H1 (cell line): ENCODE measurements around the gene SCNN1A. TPM values are rescaled to one million over a fixed set of nuclear protein-coding genes. Genes with fewer than 3 reads are reported as not detected.

Source experiments
- CTCF ChIA-PET: fragments of 300-600 bp; sonication (Branson Sonifier 250); formaldehyde crosslinking; loops from one replicate; lab custom pipeline; 2021; ENCODE audit not compliant: partially characterized antibody; lab: Charles Lee
- POLR2A ChIA-PET: fragments of 300-600 bp; sonication (Branson Sonifier 250); formaldehyde crosslinking; loops from one replicate; lab custom pipeline; 2021; ENCODE audit warnings: inconsistent platforms; ENCODE audit not compliant: partially characterized antibody; lab: Charles Lee
- DNase-seq, 2 experiments: peaks; one replicate each; pipeline versions ENCODE4 v3.0.0 to v3.0.0-alpha.2; 2010 to 2022; ENCODE audit warnings: low spot score in 2 of 2, low read depth in 1 of 2, mixed read lengths in 1 of 2
- FAIRE-seq: peaks from 2 replicates; lab custom pipeline; 2011; peaks lifted over from hg19 to GRCh38; lab: Jason Lieb, UNC
- H2AFZ ChIP-seq: 2 replicates; pipeline ENCODE4 v1.8.1; 2012; ENCODE audit warnings: low read length, inconsistent platforms
- H2AK5ac ChIP-seq: 2 replicates; pipeline ENCODE4 v1.6.1; 2013; ENCODE audit warnings: low read depth, low read length
- H2BK120ac ChIP-seq: replicated peaks from 2 replicates; pipeline ENCODE3; 2013; ENCODE audit warnings: low read depth, low read length, inconsistent platforms
- H2BK12ac ChIP-seq: 2 replicates; pipeline ENCODE4 v1.6.1; 2013; ENCODE audit warnings: low read depth, low read length
- H2BK15ac ChIP-seq: 2 replicates; pipeline ENCODE4 v1.6.1; 2013; ENCODE audit warnings: low read length
- H2BK20ac ChIP-seq: 2 replicates; pipeline ENCODE4 v1.6.1; 2013; ENCODE audit warnings: low read length
- H2BK5ac ChIP-seq: 2 replicates; pipeline ENCODE4 v1.6.1; 2013; ENCODE audit warnings: low read depth, low read length
- H3K14ac ChIP-seq: 2 replicates; pipeline ENCODE4 v1.6.1; 2013; ENCODE audit warnings: inconsistent platforms; ENCODE audit not compliant: insufficient read length
- H3K18ac ChIP-seq: 2 replicates; pipeline ENCODE4 v1.6.1; 2013; ENCODE audit warnings: low read length; ENCODE audit errors: extremely low read depth
- H3K23ac ChIP-seq: 2 replicates; pipeline ENCODE4 v1.6.1; 2013; ENCODE audit warnings: inconsistent platforms; ENCODE audit not compliant: insufficient read length
- H3K23me2 ChIP-seq: 2 replicates; pipeline ENCODE4 v1.6.1; 2013; ENCODE audit warnings: low read depth, low read length
- H3K27ac ChIP-seq: 2 replicates; pipeline ENCODE4 v1.6.1; 2011; ENCODE audit warnings: low read depth, low read length, inconsistent platforms
- H3K27me3 ChIP-seq, 4 experiments: replicated peaks in 1 of 4; 1 replicate in 1 of 4; 2 replicates in 3 of 4; pipeline versions ENCODE4 v1.6.1 to v1.8.1; 2011 to 2013; ENCODE audit warnings: low read length in 3 of 4, mild to moderate bottlenecking in 3 of 4, inconsistent platforms in 2 of 4, mixed read lengths in 2 of 4, moderate library complexity in 1 of 4; ENCODE audit not compliant: control insufficient read depth in 3 of 4, insufficient read depth in 3 of 4; ENCODE audit errors: extremely low read depth in 1 of 4
- H3K36me3 ChIP-seq, 4 experiments: 2 replicates each; pipeline versions ENCODE4 v1.6.1 to v1.8.1; 2011 to 2013; ENCODE audit warnings: mild to moderate bottlenecking in 4 of 4, low read length in 3 of 4, moderate library complexity in 2 of 4, control low read depth in 1 of 4, inconsistent platforms in 1 of 4; ENCODE audit not compliant: insufficient read depth in 4 of 4, control insufficient read depth in 2 of 4
- H3K4ac ChIP-seq: replicated peaks from 2 replicates; pipeline ENCODE3; 2013; ENCODE audit warnings: low read length, low read depth, mixed read lengths, inconsistent platforms; ENCODE audit not compliant: insufficient read length
- H3K4me1 ChIP-seq, 4 experiments: replicated peaks in 1 of 4; 1 replicate in 1 of 4; 2 replicates in 3 of 4; pipeline versions ENCODE4 v1.6.1 to v1.8.1; 2011 to 2013; ENCODE audit warnings: low read length in 3 of 4, inconsistent platforms in 2 of 4, mixed read lengths in 1 of 4; ENCODE audit not compliant: insufficient read depth in 4 of 4, control insufficient read depth in 3 of 4
- H3K4me2 ChIP-seq, 2 experiments: 2 replicates each; pipeline versions ENCODE4 v1.6.1 to v1.8.1; 2011 to 2013; ENCODE audit warnings: low read depth in 2 of 2, low read length in 2 of 2, control low read depth in 1 of 2, inconsistent platforms in 1 of 2, mild to moderate bottlenecking in 1 of 2; ENCODE audit not compliant: insufficient read depth in 1 of 2
- H3K4me3 ChIP-seq, 4 experiments: fragments of 200-600, 300-600 bp in 1 of 4; sonication (generic), shearing (Covaris generic), sonication (Bioruptor Twin) in 1 of 4; 2 replicates each; pipeline versions ENCODE4 v1.5.1 to v1.8.1; 2011 to 2016; ENCODE audit warnings: low read length in 4 of 4, low read depth in 3 of 4, control low read depth in 2 of 4, inconsistent platforms in 2 of 4, mild to moderate bottlenecking in 2 of 4, mixed read lengths in 1 of 4, moderate library complexity in 1 of 4; ENCODE audit not compliant: insufficient read depth in 2 of 4; ENCODE audit errors: extremely low read depth in 1 of 4
- H3K56ac ChIP-seq: replicated peaks from 2 replicates; pipeline ENCODE3; 2013; ENCODE audit warnings: low read depth, mild to moderate bottlenecking, mixed read lengths, low read length, inconsistent platforms; ENCODE audit not compliant: insufficient read length
- H3K79me1 ChIP-seq: 2 replicates; pipeline ENCODE4 v1.6.1; 2013; ENCODE audit warnings: low read depth, low read length, control low read depth
- H3K79me2 ChIP-seq, 2 experiments: 2 replicates each; pipeline versions ENCODE4 v1.6.1 to v1.8.1; 2012 to 2013; ENCODE audit warnings: low read length in 2 of 2, mild to moderate bottlenecking in 2 of 2, inconsistent platforms in 1 of 2; ENCODE audit not compliant: insufficient read depth in 2 of 2, control insufficient read depth in 1 of 2
- H3K9ac ChIP-seq, 4 experiments: replicated peaks in 1 of 4; 1 replicate in 1 of 4; 2 replicates in 3 of 4; pipeline versions ENCODE4 v1.6.1 to v1.8.1; 2011 to 2013; ENCODE audit warnings: low read depth in 3 of 4, low read length in 3 of 4, control low read depth in 2 of 4, mild to moderate bottlenecking in 2 of 4, moderate library complexity in 2 of 4, inconsistent platforms in 1 of 4; ENCODE audit errors: extremely low read depth in 1 of 4
- H3K9me3 ChIP-seq, 2 experiments: 2 replicates each; pipeline versions ENCODE4 v1.6.1 to v1.8.1; 2012 to 2013; ENCODE audit warnings: mild to moderate bottlenecking in 2 of 2, moderate library complexity in 2 of 2, control low read depth in 1 of 2, inconsistent platforms in 1 of 2, low read depth in 1 of 2, low read length in 1 of 2, mixed read lengths in 1 of 2; ENCODE audit not compliant: insufficient read depth in 2 of 2
- H4K20me1 ChIP-seq, 2 experiments: replicated peaks in 1 of 2; 2 replicates each; pipeline versions ENCODE3 to v1.8.1; 2011 to 2013; ENCODE audit warnings: inconsistent platforms in 2 of 2, low read length in 2 of 2, mild to moderate bottlenecking in 1 of 2; ENCODE audit not compliant: insufficient read depth in 2 of 2, control insufficient read depth in 1 of 2
- H4K5ac ChIP-seq: 2 replicates; pipeline ENCODE4 v1.6.1; 2013; ENCODE audit warnings: low read length, low read depth, mixed read lengths, inconsistent platforms; ENCODE audit not compliant: insufficient read length
- H4K8ac ChIP-seq: 2 replicates; pipeline ENCODE4 v1.8.0; 2013; ENCODE audit warnings: mild to moderate bottlenecking, moderate library complexity, low read length, inconsistent platforms; ENCODE audit not compliant: insufficient read depth; ENCODE audit errors: extremely low read depth
- H4K91ac ChIP-seq: replicated peaks from 2 replicates; pipeline ENCODE3; 2013; ENCODE audit warnings: low read length, mixed read lengths, inconsistent platforms; ENCODE audit not compliant: insufficient read length
- ATF2 ChIP-seq: IDR thresholded peaks from 2 replicates; pipeline ENCODE4 v1.6.1; 2012; ENCODE audit warnings: low read length, inconsistent platforms
- BCL11A ChIP-seq, 2 experiments: IDR thresholded peaks; one replicate each; pipeline ENCODE4 v1.6.1; 2011; ENCODE audit warnings: low read depth in 2 of 2, low read length in 2 of 2, mild to moderate bottlenecking in 2 of 2
- CEBPB ChIP-seq: IDR thresholded peaks from 2 replicates; pipeline ENCODE4 v1.6.1; 2012; ENCODE audit warnings: low read depth, low read length
- EZH2 ChIP-seq: fragments of 200-600 bp; sonication (generic); IDR thresholded peaks from 2 replicates; pipeline ENCODE4 v1.7.1; 2012; ENCODE audit warnings: low read depth, mild to moderate bottlenecking, moderate library complexity, low read length, inconsistent platforms; ENCODE audit not compliant: severe bottlenecking
- GABPA ChIP-seq: IDR thresholded peaks from 2 replicates; pipeline ENCODE4 v1.6.1; 2011; ENCODE audit warnings: mild to moderate bottlenecking, low read length, moderate library complexity, borderline replicate concordance; ENCODE audit not compliant: insufficient read depth
- HDAC2 ChIP-seq, 2 experiments: fragments of 300-600 bp in 1 of 2; sonication (generic) in 1 of 2; IDR thresholded peaks; 2 replicates each; pipeline ENCODE4 v1.6.1; 2011 to 2012; ENCODE audit warnings: low read depth in 2 of 2, low read length in 2 of 2, mild to moderate bottlenecking in 2 of 2, moderate library complexity in 2 of 2, borderline replicate concordance in 1 of 2, inconsistent platforms in 1 of 2
- RNF2 ChIP-seq: fragments of 200-900, 300-1000 bp; sonication (generic); IDR thresholded peaks from 2 replicates; pipeline ENCODE4 v1.7.1; 2016; ENCODE audit warnings: borderline replicate concordance, low read depth, mild to moderate bottlenecking, antibody characterized with exemption, low read length; ENCODE audit not compliant: poor library complexity, severe bottlenecking; ENCODE audit errors: missing control alignments
- WGBS, 2 experiments: shearing (Covaris generic) in 1 of 2; methylation state at CpG; one replicate each; pipeline versions ENCODE4 v1.1.6 to v1.1.7; 2013 to 2015; ENCODE audit warnings: low lambda C conversion rate in 2 of 2, mixed read lengths in 2 of 2, inconsistent platforms in 1 of 2, low coverage in 1 of 2, missing lambda C conversion rate in 1 of 2; ENCODE audit not compliant: insufficient replicate concordance in 2 of 2, insufficient coverage in 1 of 2, insufficient read length in 1 of 2; ENCODE audit errors: extremely low coverage in 1 of 2, missing lambda C conversion rate in 1 of 2; 5-methylcytosine and 5-hydroxymethylcytosine counted together
- polyA plus RNA-seq, 7 experiments: library from polyadenylated mRNA; depleted of rRNA in 3 of 7; stranded (reverse) in 5 of 7; unstranded in 2 of 7; fragments of >200 nt in 5 of 7; fragments of 200-250 nt in 2 of 7; gene quantifications; 1 replicate in 5 of 7; 2 replicates in 1 of 7; 4 replicates in 1 of 7; pipeline versions ENCODE4 v1.2.1 to v1.2.3, GENCODE V29; 2011 to 2013; ENCODE audit warnings: missing spikeins in 2 of 7, mixed read lengths in 2 of 7
- total RNA-seq: library from RNA; stranded (reverse); fragmentation: NEBNext Ultra II Directional; extraction: Animal tissue kit (Norgen Biotek cat#: 25700); gene quantifications from 2 replicates; pipeline ENCODE4 v1.2.1, GENCODE V29; 2021

Gene SCNN1A
- total and polyA plus RNA-seq, 2 of the 8 experiments (the other 6 are each of a cell fraction or from before 2014, with no cell fraction given) = 85.5 to 156 TPM

GRCh38 chr12:6360578-6361490, 14.5 kb downstream of the SCNN1A start:
- CTCF ChIA-PET = interaction anchor here (0.5 to 3.5 kb wide), 10 partner anchors 11 to 105 kb away, joined by 3 to 16 read pairs (median 4); no protein-coding TSS in a partner anchor
- WGBS, 2 experiments = 88% methylated on average over 11 of the region's 11 CpGs; no CpG with 5 or more reads in 1 of the 2 experiments
- FAIRE-seq = no peak
- TF ChIP-seq HDAC2 (IDR thresholded peaks at IDR 0.05; ENCODE audit: borderline replicate concordance in 1 of 2, low read depth in 2 of 2, low read length in 2 of 2) (no peak), ATF2 (no peak), CEBPB (no peak), EZH2 (no peak), RNF2 (no peak), BCL11A (IDR thresholded peaks at IDR 0.05; ENCODE audit: low read depth in 2 of 2, low read length in 2 of 2) (no peak), GABPA (no peak)

More at GRCh38 chr12:6360578-6361490, 14.5 kb downstream of the SCNN1A start:
- Histone ChIP-seq H3K9ac (no peak overlapping the region), H3K4me3 (no peak overlapping the region), H3K56ac (no peak overlapping the region), H2BK20ac (no peak overlapping the region), H2AK5ac (no peak overlapping the region), H2BK5ac (no peak overlapping the region; the same call in 1 of the 2 replicates), H2AFZ (no peak overlapping the region), H3K23ac (no peak overlapping the region), H3K27me3 (no peaks in the 10 kb centered on the region), H4K5ac (no peak overlapping the region), H2BK120ac (no peak overlapping the region), H3K36me3 (peaks cover 2 to 35% (median 18%) of the 10 kb centered on the region in 4 experiments), H3K4ac (no peak overlapping the region), H3K23me2 (peaks cover 2% of the 10 kb centered on the region; the same call in 1 of the 2 replicates), H3K4me1 (peaks cover 0 to 3% (median 1%) of the 10 kb centered on the region in 4 experiments; a peak in 3 of 7 replicates), H3K79me1 (peaks cover 2% of the 10 kb centered on the region; the same call in 1 of the 2 replicates), H3K79me2 (peaks cover 0 to 20% of the 10 kb centered on the region in 2 experiments; a peak in 2 of 4 replicates), H4K20me1 (peaks cover 4 to 9% of the 10 kb centered on the region in 2 experiments), H3K4me2 (no peak overlapping the region), H4K91ac (no peak overlapping the region), H3K14ac (no peak overlapping the region), H4K8ac (no peak overlapping the region), H3K18ac (no peak overlapping the region), H3K27ac (no peak overlapping the region; the same call in 1 of the 2 replicates), H2BK15ac (no peak overlapping the region), H3K9me3 (no peaks in the 10 kb centered on the region), H2BK12ac (no peak overlapping the region)
- POLR2A ChIA-PET = interaction anchor here (0.6 to 10.6 kb wide), 6 partner anchors 9 to 24 kb away, joined by 3 to 141 read pairs (median 6); partner anchors contain the start of genes SCNN1A and TNFRSF1A
- DNase-seq = no peak
